COR-L47 (cell line): ENCODE measurements around the gene ZCCHC14.
A peak's percentile ranks its signal among the peaks of the same experiment; 100 is the strongest.
"Not testable (repeated sequence)": the region's sequence is repeated elsewhere in the genome, so short reads cannot be mapped to it uniquely, and the experiment has no call there.

ENCODE experiments used
- DNase-seq: peaks from one replicate; lab custom pipeline; 2025; lab: John Stamatoyannopoulos, UW

ZCCHC14 gene

GRCh38 chr16:87477209-87477981, 15.4 kb downstream of the ZCCHC14 start:
- DNase-seq, result not testable (repeated sequence)

- no peak for DNase-seq
These were observed 18.2 kb downstream of the ZCCHC14 start for GRCh38 chr16:87474566-87474996.

- DNase-seq, result no peak
These were observed 18.8 kb downstream of the ZCCHC14 start for GRCh38 chr16:87474017-87474416.

DNA sequence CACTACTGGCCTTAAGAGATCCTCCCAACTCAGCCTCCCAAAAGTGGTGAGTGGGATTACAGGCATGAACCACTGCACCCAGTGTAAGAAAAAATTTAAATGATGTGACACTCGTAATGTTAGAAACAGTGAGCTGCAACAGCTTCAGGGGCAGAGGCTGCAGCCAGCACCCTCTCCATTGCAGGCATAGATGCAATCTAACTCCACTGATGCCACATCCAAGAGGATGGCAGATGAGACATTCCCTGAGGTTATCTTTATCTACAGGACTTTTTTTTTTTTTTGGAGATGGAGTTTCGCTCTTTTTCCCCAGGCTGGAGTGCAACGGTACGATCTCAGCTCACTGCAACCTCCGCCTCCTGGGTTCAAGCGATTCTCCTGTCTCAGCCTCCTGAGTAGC, 19.9 kb downstream of the ZCCHC14 start:
- no peak for DNase-seq

- DNase-seq, result no peak
These were observed 20.6 kb downstream of the ZCCHC14 start for GRCh38 chr16:87472142-87472778.

GRCh38 chr16:87471278-87472141, 21.3 kb downstream of the ZCCHC14 start:
- no peak for DNase-seq

GRCh38 chr16:87470332-87470731, 22.5 kb downstream of the ZCCHC14 start:
- no peak for DNase-seq

DNA sequence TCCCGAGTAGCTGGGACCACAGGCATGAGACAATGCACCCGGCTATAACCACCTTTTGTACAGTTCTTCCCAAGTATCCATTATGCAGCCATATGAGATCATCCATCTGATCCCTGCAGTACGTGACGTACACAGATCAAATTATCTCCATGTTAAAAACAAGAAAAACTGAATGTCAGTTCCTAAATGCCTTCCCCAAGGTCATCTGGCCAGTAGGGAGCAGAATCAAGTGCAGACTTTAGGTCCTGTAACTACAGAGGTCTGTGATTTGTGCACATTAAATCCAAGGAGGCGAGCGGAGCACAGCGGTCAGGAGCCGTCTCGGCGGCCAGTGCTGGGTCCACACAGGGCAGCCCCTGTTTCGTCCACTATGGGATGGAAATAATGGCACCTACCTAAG, 23.7 kb downstream of the ZCCHC14 start:
- no peak for DNase-seq

DNA sequence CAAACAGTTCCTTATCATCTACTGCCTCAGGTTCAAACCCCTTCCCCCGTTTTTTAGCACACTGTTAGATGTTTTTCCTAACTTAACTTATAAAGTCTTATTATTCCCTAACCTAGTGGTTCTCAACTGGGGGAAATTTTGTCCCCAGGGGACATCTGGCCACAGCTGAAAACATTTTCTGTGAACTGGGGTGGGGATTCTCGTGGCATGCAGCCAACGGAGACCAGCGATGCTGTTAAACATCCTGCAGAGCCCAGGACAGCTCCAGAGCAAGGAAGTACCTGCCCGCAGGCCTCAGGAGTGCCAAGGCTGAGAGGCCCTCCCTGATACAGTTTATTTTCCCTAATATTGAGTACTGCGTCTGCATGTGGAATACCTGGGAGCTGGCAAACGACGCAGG, 24.3 kb downstream of the ZCCHC14 start:
- DNase-seq, result no peak

DNA sequence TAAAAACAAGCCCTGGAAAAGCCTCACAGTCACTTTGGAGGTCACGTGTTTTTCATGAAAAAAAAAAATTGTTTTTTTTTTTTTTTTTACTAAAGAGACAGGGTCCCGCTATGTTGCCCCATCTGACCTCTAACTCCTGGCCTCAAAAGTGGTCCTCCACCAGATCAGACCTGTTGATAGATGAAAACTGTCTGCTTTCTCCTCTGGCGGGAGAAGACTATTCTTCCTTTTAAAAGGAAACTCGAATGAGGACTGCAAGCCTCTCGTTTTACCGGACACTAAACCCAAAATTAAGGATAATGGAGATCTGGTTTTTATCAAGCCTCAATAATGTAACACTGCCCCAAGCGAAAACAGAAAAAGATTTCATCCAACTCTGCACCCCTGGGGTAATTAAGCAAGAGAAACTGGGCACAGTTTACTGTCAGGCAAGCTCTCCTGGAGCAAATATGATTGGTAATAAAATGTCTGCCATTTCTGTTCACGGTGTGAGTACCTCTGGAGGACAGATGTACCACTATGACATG, 25.8 kb downstream of the ZCCHC14 start:
- DNase-seq, result no peak

- DNase-seq, result no peak
These were observed 26.9 kb downstream of the ZCCHC14 start for GRCh38 chr16:87465879-87466278.

GRCh38 chr16:87465306-87465705, 27.5 kb downstream of the ZCCHC14 start:
- no peak for DNase-seq

DNA sequence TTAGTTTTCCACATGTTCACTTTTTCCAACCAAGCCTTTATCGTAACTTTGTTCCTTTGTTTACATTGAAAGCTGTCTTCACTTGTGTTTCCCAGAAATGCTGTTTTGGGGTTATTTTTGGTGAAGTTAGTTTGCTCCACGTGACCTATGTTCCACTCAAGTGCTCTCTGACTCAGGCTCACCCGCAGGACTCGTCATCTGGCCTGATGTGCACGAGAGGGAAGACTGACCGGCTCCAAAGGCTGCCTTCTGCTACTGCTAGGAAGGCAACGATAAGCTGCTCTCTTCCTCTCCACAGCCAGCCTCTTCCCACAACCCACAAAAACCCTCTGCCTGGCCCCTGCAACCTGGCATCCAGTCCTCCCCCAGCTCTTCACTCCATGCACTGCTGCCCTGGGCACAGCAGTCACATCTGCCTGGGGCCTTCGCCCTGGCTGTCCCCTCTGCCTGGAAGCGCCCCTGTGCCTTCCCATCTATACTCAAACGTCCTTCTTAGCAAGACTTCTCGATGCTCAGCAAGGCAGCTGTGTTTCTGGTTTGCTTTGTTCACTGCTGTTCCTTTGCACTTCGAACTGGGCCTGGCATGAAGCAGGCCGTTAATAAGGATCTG, 28.0 kb downstream of the ZCCHC14 start:
- no peak for DNase-seq

DNA sequence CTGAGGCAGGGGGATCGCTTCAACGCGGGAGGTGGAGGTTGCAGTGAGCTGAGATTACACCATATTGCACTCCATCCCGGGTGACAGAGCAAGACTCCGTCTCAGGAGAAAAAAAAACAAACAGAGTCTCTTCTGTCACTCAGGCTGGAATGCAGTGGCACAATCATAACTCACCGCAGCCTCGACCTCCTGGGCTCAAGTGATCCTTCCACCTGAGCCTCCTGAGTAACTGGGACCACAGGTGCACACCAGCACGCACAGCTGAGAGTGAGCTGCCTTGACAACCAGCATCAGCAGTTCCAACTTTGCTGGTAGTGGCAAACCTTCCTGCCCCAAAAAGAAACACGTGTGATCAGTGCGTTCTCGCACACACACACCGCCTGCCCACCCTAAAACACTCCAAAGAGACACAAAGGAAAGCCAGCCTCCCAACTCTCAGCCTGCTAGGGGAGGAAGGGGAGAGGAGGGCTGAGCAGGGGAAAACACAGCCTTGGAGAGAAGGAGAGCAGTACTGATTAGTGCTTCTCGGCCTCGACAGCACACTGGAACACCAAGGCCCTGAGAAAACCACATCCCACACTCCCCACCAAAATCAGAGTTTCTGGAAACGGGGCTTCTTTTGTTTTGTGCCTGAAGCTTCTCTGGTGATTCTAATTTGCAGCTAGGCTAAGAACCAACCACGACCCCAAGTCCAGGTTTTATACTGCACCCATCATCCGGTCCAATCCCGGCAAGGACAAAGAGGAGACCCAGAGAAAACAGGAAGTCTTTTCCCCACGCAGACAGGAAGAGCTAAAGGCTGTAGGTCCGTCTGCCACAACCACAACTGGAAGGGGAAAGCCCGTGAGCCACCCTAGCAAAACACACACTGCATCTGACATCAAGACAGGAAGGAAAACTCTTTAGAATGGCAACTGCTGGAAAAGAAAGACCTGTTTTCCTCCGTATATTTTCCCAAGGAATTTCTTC, 28.8 kb downstream of the ZCCHC14 start:
- no peak for DNase-seq

DNA sequence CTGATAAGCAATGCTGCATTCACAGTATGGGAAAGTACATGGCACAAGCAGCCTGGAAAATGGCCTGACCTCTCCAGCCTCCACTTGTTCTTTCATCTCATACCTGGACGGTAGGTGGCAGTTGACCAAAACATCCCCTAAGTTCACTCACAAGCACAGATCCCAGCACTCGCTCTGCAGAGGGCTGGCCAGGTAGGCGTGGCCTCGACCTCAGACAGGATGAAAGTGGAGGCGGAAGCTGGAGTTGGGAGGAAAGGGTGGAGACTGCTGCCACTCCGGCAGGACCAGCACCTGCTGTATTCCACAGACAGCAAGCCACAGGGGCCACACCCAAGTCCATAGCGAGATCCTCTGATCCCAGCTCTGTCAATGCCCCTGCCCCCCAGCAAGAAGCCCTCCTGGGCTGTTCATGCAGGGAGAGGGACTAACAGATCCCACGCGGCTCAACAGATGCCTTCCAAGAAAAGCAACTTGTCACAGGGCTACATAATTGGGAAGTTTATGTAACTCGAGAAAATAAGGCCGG, 31.3 kb downstream of the ZCCHC14 start:
- DNase-seq, result peak; percentile 91

- DNase-seq, result no peak
These were observed 31.9 kb downstream of the ZCCHC14 start for GRCh38 chr16:87460936-87461335.

- DNase-seq, result no peak
These were observed 33.0 kb downstream of the ZCCHC14 start for GRCh38 chr16:87459833-87460232.

DNA sequence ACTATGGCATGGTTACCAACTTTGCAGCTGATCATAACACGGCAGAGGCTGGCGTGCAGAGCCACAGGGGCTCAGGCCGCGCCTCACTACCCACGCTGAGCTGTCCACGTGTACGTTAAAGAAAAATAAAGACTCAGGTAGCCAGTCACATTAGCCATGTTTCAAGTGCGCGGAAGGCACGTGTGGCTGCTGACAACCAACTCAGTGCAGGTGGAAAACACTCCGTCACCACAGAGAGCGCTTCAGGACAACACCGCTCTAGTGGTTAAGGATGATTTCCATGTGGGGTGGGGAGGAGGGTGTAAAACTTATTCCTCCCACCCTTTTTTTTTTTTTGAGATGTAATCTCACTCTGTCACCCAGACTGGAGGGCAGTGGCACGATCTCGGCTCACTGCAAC, 33.8 kb downstream of the ZCCHC14 start:
- no peak for DNase-seq

GRCh38 chr16:87458424-87458915, 34.4 kb downstream of the ZCCHC14 start:
- DNase-seq, result no peak

DNA sequence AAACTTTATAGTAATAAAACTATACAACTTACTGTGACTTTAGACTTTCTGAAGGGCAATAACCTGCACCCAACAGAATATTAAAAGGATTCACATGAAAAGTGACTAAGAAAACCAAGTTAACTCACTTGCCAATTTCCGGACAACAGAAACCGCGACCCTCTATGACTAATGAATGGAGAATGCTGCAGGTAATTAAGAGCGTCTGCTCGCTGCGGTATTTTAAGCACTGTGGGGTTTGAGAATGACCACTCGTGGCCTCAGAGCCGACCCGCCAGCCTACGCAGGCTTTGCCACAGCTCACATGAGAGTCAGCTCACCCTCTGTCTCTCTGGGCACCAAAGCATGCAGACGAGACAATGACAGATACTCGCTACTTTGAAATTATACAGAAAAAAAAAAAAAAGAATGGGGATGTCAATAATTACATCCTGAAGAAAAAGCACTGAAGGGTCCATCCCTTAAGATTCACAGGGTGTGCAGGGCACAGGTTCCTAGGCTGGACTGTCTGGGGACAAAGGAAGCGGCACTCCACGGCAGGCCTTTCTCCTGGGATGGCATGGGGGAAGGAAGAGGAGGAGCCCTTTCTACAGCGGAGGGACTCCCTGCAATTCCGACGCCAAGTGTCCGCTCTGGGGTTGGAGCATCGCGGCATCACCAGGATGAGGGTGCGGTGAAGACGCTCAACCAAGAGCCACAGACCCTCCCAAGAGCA, 35.0 kb downstream of the ZCCHC14 start:
- DNase-seq, result no peak
